ENCODE measurements around the gene ZNF500. TPM values are rescaled to one million over a fixed set of nuclear protein-coding genes. Genes with fewer than 3 reads are reported as not detected.

Gene ZNF500
- total and polyA plus RNA-seq, 4 donors: 7.5 to 14.6 (median 12.2) TPM

GRCh38 chr16:4798456-4798855 is 31.5 kb upstream of the ZNF500 start:
- TF ChIP-seq CTCF (IDR thresholded peaks at IDR 0.05; ENCODE audit: control extremely low read depth, extremely low read depth): no peak
- Histone ChIP-seq H3K27ac (ENCODE audit: low read depth in 1 of 2, low read length in 1 of 2) (no peak overlapping the region), H3K27me3 (ENCODE audit: control insufficient read depth in 3 of 3, insufficient read depth in 3 of 3, low read length in 2 of 3) (no peaks in the 10 kb centered on the region), H3K36me3 (ENCODE audit: control insufficient read depth in 4 of 4, insufficient read depth in 4 of 4, low read length in 4 of 4) (peaks cover 0 to 22% (median 12%) of the 10 kb centered on the region in 4 donors), H3K9ac (ENCODE audit: insufficient read depth in 1 of 2, low read length in 2 of 2) (no peak overlapping the region), H3K4me1 (ENCODE audit: control insufficient read depth in 5 of 5, insufficient read depth in 5 of 5, low read length in 5 of 5) (peaks cover 0 to 18% (median 2%) of the 10 kb centered on the region in 5 donors), H3K4me3 (no peak overlapping the region), H3K9me3 (ENCODE audit: control insufficient read depth in 4 of 4, insufficient read depth in 3 of 4, low read length in 3 of 4) (no peaks in the 10 kb centered on the region)
- DNase-seq: no peak
- 89 to 98% methylated on average over 16 of the region's 16 CpGs for WGBS, 2 donors
- no peak for ATAC-seq (ENCODE audit: insufficient read depth, low FRiP score)

GRCh38 chr16:4797805-4798252 is 30.9 kb upstream of the ZNF500 start:
- Histone ChIP-seq H3K9me3 (ENCODE audit: control insufficient read depth in 4 of 4, insufficient read depth in 3 of 4, low read length in 3 of 4) (no peaks in the 10 kb centered on the region), H3K9ac (ENCODE audit: insufficient read depth in 1 of 2, low read length in 2 of 2) (no peak overlapping the region), H3K27ac (ENCODE audit: low read depth in 1 of 2, low read length in 1 of 2) (no peak overlapping the region), H3K36me3 (ENCODE audit: control insufficient read depth in 4 of 4, insufficient read depth in 4 of 4, low read length in 4 of 4) (peaks cover 0 to 22% (median 12%) of the 10 kb centered on the region in 4 donors), H3K4me3 (no peak overlapping the region), H3K4me1 (ENCODE audit: control insufficient read depth in 5 of 5, insufficient read depth in 5 of 5, low read length in 5 of 5) (peaks cover 0 to 14% (median 0%) of the 10 kb centered on the region in 5 donors), H3K27me3 (ENCODE audit: control insufficient read depth in 3 of 3, insufficient read depth in 3 of 3, low read length in 2 of 3) (no peaks in the 10 kb centered on the region)
- ATAC-seq (ENCODE audit: insufficient read depth, low FRiP score): no peak
- no peak for TF ChIP-seq CTCF (IDR thresholded peaks at IDR 0.05; ENCODE audit: control extremely low read depth, extremely low read depth)
- 94 to 96% methylated on average over 22 of the region's 22 CpGs for WGBS, 2 donors
- DNase-seq: no peak

GRCh38 chr16:4796982-4797804 is 30.2 kb upstream of the ZNF500 start:
- WGBS, 2 donors: 87 to 97% methylated on average over 21 of the region's 21 CpGs
- no peak for TF ChIP-seq CTCF (IDR thresholded peaks at IDR 0.05; ENCODE audit: control extremely low read depth, extremely low read depth)

More at GRCh38 chr16:4796982-4797804, 30.2 kb upstream of the ZNF500 start:
- ATAC-seq (ENCODE audit: insufficient read depth, low FRiP score) (no peak), DNase-seq (no peak)
- no peak overlapping the region for H3K4me3 ChIP-seq
- H3K4me1 ChIP-seq (ENCODE audit: control insufficient read depth in 5 of 5, insufficient read depth in 5 of 5, low read length in 5 of 5): peaks cover 0 to 14% (median 0%) of the 10 kb centered on the region in 5 donors
- no peak overlapping the region for H3K9ac ChIP-seq (ENCODE audit: insufficient read depth in 1 of 2, low read length in 2 of 2)
- H3K36me3 ChIP-seq (ENCODE audit: control insufficient read depth in 4 of 4, insufficient read depth in 4 of 4, low read length in 4 of 4): peaks cover 0 to 22% (median 12%) of the 10 kb centered on the region in 4 donors
- no peaks in the 10 kb centered on the region for H3K9me3 ChIP-seq (ENCODE audit: control insufficient read depth in 4 of 4, insufficient read depth in 3 of 4, low read length in 3 of 4)
- H3K27ac ChIP-seq (ENCODE audit: low read depth in 1 of 2, low read length in 1 of 2): no peak overlapping the region
- no peaks in the 10 kb centered on the region for H3K27me3 ChIP-seq (ENCODE audit: control insufficient read depth in 3 of 3, insufficient read depth in 3 of 3, low read length in 2 of 3)
